ENCODE measurements around the gene ZNF593OS.

Gene ZNF593OS

GRCh38 chr1:26125946-26126320 lies 45.7 kb downstream of the ZNF593OS start:
- no peak for DNase-seq

DNA sequence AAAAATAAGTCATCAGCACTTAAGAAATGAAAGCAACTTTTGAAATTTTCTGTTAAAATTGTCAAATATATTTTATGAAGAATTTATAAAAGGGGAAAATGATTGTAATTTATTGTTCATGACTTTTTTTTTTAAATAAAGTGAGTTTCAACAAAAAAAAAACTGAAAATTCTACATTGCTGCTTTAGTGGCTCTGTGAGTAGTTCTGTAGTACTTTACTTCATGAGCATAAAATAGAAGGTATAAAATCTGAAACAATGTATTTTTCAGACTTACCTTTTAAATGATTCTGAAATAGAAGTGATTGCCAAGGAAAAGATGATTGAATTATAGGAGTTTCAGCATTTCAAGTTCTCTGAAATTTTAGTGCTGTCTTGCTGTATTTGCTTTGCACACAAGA lies 46.2 kb downstream of the ZNF593OS start:
- no peak for DNase-seq

DNA sequence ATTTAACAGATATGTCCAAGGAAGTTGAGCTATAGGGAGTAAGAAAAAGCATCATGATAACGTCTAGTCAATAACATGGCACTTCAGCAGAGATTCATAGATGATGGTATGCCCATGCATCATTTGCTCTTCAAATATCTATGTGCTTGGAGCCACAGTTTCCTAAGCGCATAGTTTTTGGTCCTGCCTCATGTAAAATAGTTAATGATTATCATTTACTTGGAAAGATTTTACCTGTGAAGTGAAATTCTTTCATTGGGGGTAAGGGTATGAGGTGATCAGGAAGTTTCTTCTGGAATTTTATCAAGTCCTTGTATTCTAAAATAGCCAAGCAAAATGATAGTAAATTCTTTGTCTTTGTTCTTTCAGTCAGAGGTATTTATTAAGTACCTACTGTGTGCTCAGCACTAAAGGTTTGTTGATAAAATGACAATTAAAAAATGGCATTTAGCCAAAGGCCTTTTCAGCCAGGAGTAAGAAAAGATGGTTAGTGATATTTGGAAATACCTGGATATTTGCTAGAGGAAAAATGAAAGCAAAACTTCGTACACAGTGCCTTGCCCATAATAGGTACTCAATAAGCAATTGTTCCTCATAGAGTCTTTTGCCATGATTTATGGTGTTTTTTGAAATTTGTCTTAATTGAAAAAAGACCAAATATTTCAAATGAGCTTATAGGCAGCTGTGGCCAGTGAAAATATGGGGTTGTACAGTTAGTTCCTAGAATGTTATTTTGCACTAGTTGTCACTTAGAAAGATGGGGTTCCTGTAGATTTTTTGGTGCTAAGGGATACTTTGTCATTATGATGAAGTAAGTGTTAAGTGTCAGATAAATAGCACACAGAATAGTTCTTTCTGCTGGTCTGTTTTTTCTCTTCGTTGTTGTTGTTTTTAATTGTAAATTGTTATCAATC lies 47.0 kb downstream of the ZNF593OS start:
- DNase-seq: no peak

DNA sequence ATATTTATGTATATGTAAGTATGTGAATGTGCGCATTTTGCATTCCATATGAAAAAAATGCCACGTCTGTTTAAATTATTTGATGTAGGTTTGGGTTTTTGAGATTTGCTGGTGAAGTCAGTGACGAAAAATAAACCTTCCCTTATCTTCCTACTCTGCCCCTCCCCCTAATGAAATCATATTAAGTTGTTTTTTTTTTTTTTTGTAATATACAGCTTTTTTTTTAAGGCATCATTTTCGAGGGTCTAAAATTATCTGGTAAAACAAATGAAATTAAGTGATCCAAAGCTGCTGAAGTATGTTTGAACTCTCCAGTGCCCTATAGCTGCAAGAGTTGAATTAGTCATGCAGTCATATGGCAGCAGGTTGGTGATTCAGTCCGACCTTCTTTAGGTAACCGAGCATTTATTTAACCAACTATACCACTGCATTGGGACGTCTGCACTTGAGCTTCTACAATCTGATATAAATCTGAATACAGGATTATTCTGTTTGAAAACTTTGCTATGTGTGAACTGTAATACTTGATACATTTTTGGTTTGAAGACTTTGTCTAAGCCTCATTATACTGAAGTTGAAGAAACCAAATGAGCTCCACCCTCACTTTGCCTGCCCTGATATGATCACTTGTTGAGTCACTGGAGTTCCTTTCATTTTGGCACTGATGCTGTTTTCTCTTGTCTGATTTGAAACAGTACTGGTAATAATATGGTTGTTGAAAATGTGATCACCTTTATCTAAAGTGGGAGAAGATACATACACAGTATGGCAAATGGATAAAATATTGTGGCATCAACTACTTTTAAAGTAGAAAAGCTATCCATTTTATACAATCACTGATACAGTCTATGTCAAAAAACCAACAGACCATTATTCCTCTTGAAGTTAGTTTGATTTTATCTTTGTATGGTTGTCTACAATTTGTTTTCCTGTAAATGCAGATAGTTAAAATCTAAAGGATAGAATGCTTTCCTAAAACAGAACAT lies 48.4 kb downstream of the ZNF593OS start:
- DNase-seq: peak; percentile 33

- no peak for DNase-seq
These were observed 49.5 kb downstream of the ZNF593OS start for GRCh38 chr1:26121854-26122773.

- DNase-seq: no peak
These were observed 51.6 kb downstream of the ZNF593OS start for GRCh38 chr1:26119892-26120608.

Data from CD4-positive, alpha-beta T cell treated with Interleukin-6 for 4 hours (primary cell).